AG04449 (cell line): ENCODE results near the gene RBM38.

Experiments used
- CTCF ChIA-PET: fragments of 350-600 bp; formaldehyde crosslinking; extraction: SDS; loops from one replicate; lab custom pipeline; 2021; ENCODE audit warnings: antibody characterized with exemption; lab: Yijun Ruan, JAX
- POLR2A ChIA-PET: fragments of 400-600, 350-600 bp; formaldehyde crosslinking; extraction: SDS; loops from one replicate; lab custom pipeline; 2020; ENCODE audit warnings: antibody characterized with exemption, inconsistent platforms; lab: Yijun Ruan, JAX
- DNase-seq: peaks from one replicate; pipeline ENCODE4 v3.0.0-alpha.2; 2010; ENCODE audit warnings: low read depth, low spot score
- H3K4me3 ChIP-seq: 2 replicates; pipeline ENCODE4 v1.5.1; 2011; ENCODE audit warnings: low read depth, mild to moderate bottlenecking, control low read depth, low read length
- TF ChIP-seq, protein P1 (sequence below): IDR thresholded peaks from one replicate; pipeline ENCODE4 v1.5.1; 2011; ENCODE audit warnings: mild to moderate bottlenecking, moderate library complexity, low read length, control low read depth, inconsistent platforms; ENCODE audit not compliant: insufficient read depth; ENCODE audit errors: missing control alignments

RBM38 gene

DNA sequence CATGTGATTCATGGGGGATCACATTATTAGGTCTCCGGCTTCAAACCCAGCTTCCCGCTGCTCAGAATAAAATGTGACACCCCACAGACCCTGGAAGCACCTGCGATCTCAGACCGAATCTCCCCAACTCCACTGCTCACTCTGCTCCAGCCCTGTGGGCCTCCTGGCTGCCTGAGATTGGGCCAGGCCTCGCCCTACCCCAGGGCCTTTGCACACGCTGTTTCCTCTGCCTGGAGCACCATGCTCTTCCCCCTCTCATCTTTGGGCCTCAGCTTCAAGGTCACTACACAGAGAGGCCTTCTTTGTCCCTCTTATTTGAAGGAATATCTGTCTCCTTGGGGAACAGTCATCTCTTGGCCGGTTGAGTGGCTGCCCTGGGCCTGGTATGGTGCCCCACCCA is 48.8 kb downstream of the RBM38 start:
- ChIA-PET CTCF (no interaction called here), POLR2A (no interaction called here)
- no peak overlapping the region for H3K4me3 ChIP-seq
- TF ChIP-seq, protein P1, sequence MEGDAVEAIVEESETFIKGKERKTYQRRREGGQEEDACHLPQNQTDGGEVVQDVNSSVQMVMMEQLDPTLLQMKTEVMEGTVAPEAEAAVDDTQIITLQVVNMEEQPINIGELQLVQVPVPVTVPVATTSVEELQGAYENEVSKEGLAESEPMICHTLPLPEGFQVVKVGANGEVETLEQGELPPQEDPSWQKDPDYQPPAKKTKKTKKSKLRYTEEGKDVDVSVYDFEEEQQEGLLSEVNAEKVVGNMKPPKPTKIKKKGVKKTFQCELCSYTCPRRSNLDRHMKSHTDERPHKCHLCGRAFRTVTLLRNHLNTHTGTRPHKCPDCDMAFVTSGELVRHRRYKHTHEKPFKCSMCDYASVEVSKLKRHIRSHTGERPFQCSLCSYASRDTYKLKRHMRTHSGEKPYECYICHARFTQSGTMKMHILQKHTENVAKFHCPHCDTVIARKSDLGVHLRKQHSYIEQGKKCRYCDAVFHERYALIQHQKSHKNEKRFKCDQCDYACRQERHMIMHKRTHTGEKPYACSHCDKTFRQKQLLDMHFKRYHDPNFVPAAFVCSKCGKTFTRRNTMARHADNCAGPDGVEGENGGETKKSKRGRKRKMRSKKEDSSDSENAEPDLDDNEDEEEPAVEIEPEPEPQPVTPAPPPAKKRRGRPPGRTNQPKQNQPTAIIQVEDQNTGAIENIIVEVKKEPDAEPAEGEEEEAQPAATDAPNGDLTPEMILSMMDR = no peak
- DNase-seq = no peak

DNA sequence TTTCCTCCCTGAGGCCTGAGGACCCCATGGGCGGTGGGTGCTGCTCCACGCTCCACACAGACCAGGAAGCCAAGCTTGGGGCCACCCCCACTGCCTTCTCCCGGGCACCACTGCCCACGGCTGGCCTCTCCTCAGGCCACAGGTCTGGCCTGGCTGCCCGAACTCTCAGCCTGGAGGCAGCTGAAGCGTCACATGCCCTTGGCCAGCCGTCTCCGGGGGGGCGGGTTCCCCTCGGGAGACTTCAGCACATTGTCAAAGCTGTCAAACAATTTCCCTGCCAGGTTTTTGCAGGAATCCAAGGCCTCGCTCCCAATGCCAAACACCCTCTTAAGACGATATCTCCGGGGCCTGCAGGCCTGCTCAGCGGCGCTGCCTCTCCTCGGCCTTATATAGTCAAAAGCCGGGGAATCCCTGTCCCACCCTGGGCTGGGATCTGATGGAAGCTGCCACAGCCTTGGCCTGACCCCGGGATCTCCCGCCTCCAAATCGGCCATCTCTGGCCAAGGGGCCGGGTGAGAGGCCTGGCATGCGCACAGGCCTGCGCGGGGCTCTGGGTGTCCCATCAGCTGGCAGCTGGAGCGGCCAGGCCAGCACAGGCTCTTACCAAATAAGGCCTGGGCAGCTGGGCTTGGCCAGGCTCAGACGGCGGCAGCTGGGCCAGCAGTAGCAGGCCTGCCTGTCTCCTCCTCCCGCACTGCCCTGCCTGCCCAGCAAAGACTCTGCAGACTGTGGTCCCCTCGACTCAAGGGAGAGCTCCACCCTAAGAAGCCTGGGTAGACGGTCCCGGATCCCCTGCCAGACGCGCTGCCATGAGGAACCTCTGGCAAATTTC is 49.7 kb downstream of the RBM38 start:
- TF ChIP-seq, protein P1 = no peak
- POLR2A ChIA-PET = no interaction called here
- DNase-seq = no peak
- H3K4me3 ChIP-seq = no peak overlapping the region
- CTCF ChIA-PET = no interaction called here

DNA sequence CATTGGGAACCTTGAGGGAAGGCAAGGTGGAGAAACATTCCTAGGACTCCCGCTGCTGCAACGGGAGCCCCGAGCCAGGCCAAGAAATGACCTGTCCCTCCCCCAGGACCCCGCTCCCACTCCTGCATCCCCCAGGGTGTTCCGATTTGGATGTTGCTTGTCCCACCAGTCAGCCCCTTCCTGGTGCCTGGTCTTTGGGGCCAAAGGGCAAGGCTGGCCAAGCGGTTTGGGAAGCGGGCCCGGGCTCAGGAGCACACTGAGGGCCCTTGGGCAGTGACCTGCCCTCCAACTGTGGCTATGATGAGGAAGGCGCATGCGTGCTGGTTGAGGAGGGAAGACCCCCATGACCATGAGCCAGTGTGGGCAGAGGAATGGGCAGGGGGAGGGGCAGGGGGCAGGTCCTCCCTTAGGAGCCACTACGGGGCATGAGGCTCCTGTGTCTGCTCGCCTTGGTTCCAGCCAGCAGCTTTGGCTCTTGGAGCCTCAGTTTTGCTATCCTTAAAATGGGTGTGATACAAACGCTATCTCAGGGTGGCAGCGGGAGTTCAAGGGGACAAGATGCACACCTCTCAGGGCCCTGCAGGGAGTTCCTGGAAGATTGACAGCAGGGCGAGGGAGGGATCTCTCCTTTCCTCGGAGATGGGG is 50.4 kb downstream of the RBM38 start:
- POLR2A ChIA-PET = no interaction called here
- no peak for DNase-seq
- no peak overlapping the region for H3K4me3 ChIP-seq
- CTCF ChIA-PET = no interaction called here
- TF ChIP-seq, protein P1 = no peak

- H3K4me3 ChIP-seq = no peak overlapping the region
- CTCF ChIA-PET = no interaction called here
- DNase-seq = no peak
- POLR2A ChIA-PET = no interaction called here
- TF ChIP-seq, protein P1 = no peak
Observed at GRCh38 chr20:57442158-57442887, 51.1 kb downstream of the RBM38 start.

- CTCF ChIA-PET = no interaction called here
Observed at GRCh38 chr20:57442888-57443239, 51.7 kb downstream of the RBM38 start.

More at GRCh38 chr20:57442888-57443239, 51.7 kb downstream of the RBM38 start:
- POLR2A ChIA-PET = no interaction called here
- TF ChIP-seq, protein P1 = no peak
- no peak for DNase-seq
- H3K4me3 ChIP-seq = no peak overlapping the region
